Thymus (tissue), 11 donors: ENCODE results near the gene RBM6. TPM values are rescaled to one million over a fixed set of nuclear protein-coding genes. Genes with fewer than 3 reads are reported as not detected.

ENCODE experiments used
- DNase-seq, 9 donors: peaks; one replicate each; pipeline ENCODE4 v3.0.0-alpha.2; 2013; ENCODE audit warnings: low spot score in 9 of 9, low read depth in 6 of 9, missing footprints in 1 of 9
- H3K27ac ChIP-seq, 2 donors: one replicate each; pipeline ENCODE4 v1.5.1; 2013; ENCODE audit warnings: control low read depth in 1 of 2, low read depth in 1 of 2, low read length in 1 of 2, mild to moderate bottlenecking in 1 of 2, moderate library complexity in 1 of 2
- H3K27me3 ChIP-seq, 2 donors: one replicate each; pipeline ENCODE4 v1.5.1; 2013; ENCODE audit warnings: low read length in 1 of 2; ENCODE audit not compliant: control insufficient read depth in 2 of 2, insufficient read depth in 1 of 2
- H3K36me3 ChIP-seq, 2 donors: one replicate each; pipeline ENCODE4 v1.5.1; 2013; ENCODE audit warnings: low read length in 1 of 2, mild to moderate bottlenecking in 1 of 2, moderate library complexity in 1 of 2; ENCODE audit not compliant: control insufficient read depth in 2 of 2, insufficient read depth in 2 of 2
- H3K4me1 ChIP-seq, 2 donors: one replicate each; pipeline ENCODE4 v1.5.1; 2013; ENCODE audit warnings: low read length in 2 of 2; ENCODE audit not compliant: control insufficient read depth in 2 of 2, insufficient read depth in 2 of 2
- H3K4me3 ChIP-seq, 2 donors: one replicate each; pipeline ENCODE4 v1.5.1; 2013; ENCODE audit warnings: low read length in 2 of 2, control low read depth in 1 of 2, mild to moderate bottlenecking in 1 of 2
- H3K9me3 ChIP-seq, 2 donors: one replicate each; pipeline ENCODE4 v1.5.1; 2013; ENCODE audit warnings: low read length in 1 of 2, mild to moderate bottlenecking in 1 of 2; ENCODE audit not compliant: control insufficient read depth in 2 of 2, insufficient read depth in 1 of 2
- WGBS: extraction: QIAGEN DNeasy Blood & Tissue Kit; methylation state at CpG from one replicate; pipeline ENCODE4 v1.1.7; 2013; 5-methylcytosine and 5-hydroxymethylcytosine counted together
- polyA plus RNA-seq: library from polyadenylated mRNA; stranded (reverse); fragments of 200-250 nt; gene quantifications from one replicate; pipeline ENCODE4 v1.2.3, GENCODE V29; 2013
- total RNA-seq: library from RNA; stranded (reverse); fragments of 120-200 nt; gene quantifications from one replicate; pipeline ENCODE4 v1.2.4, GENCODE V29; 2013
- donor health status: healthy.

Gene RBM6
- total and polyA plus RNA-seq, 2 donors = 59.4 to 343 TPM

DNA sequence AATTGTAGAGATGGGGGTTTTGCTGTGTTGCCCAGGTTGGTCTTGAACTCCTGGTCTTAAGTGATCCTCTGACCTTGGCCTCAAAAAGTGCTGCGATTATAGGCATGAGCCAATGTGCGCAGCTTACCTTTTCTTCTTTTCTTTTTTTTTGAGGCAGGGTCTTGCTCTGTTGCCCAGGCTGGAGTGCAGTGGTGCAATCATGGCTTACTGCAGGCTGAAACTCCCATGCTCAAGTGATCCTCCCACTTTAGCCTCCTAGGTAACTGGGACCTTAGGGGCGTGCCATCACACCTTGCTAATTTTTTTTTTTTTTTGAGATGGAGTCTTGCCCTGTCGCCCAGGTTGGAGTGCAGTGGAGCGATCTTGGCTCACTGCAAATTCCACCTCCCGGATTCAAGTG is 13.0 kb downstream of the RBM6 start:
- Histone ChIP-seq H3K27ac (no peak overlapping the region), H3K4me3 (no peak overlapping the region), H3K9me3 (no peaks in the 10 kb centered on the region), H3K4me1 (no peaks in the 10 kb centered on the region), H3K27me3 (no peaks in the 10 kb centered on the region), H3K36me3 (no peaks in the 10 kb centered on the region)
- DNase-seq = no peak
- 98% methylated on average over 6 of the region's 6 CpGs for WGBS

DNA sequence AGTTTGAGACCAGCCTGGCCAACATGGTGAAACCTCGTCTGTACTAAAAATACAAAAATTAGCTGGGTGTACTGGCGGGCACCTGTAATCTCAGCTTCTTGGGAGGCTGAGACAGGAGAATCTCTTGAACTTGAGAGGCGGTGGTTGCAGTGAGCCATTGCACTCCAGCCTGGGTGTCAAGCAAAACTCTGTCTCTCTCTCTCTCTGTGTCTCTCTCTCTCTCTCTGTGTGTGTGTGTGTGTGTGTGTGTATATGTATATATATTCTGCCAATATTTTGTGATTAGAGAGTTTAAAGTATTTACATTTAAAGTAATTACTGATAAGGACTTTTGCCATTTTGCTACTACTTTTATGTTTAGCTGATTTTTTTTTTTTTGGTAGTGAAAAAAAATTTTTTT is 15.7 kb downstream of the RBM6 start:
- DNase-seq = no peak
- H3K36me3 ChIP-seq = peaks cover 0 to 4% of the 10 kb centered on the region in 2 donors
- no peaks in the 10 kb centered on the region for H3K4me1 ChIP-seq
- WGBS = 94% methylated on average over 3 of the region's 3 CpGs
- no peak overlapping the region for H3K4me3 ChIP-seq
- no peaks in the 10 kb centered on the region for H3K9me3 ChIP-seq
- no peak overlapping the region for H3K27ac ChIP-seq
- H3K27me3 ChIP-seq = no peaks in the 10 kb centered on the region

DNA sequence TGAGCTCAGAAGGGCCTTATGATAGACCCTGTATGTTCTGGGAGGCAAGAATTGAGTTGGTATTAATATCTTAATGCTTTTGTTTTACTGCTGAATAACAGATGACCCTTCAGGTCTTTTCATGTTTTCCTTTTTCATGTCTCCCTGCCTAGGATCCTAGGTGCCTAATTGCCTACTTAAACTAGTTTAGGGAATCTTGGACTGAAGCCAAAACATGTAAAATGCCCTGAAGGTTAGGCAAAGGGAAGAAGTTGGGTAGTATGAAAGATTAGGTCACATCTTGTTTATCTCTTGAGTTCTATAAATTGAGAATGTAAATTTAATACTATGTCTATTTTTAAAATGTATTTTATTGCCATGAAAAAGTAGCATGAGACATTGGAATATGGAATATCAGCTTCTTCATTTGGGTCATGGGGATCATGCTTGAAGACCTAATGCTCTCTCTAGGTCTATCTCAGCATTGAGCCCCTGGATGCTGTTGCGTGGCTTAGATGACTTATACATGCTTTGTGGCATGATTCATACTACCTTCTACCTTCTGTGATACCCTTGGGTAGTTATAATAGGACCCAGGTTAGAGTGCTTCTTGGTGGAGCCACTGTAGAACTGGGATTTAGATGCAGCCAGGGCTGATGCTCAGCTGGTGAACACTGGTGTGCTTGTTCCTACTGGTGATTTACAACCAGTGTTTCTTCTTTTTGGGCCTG is 26.4 kb downstream of the RBM6 start:
- 100% methylated on average over 1 of the region's 1 CpG for WGBS
- Histone ChIP-seq H3K4me3 (no peak overlapping the region), H3K27ac (no peak overlapping the region), H3K9me3 (no peaks in the 10 kb centered on the region), H3K36me3 (peaks cover 18 to 35% of the 10 kb centered on the region in 2 donors), H3K4me1 (no peaks in the 10 kb centered on the region), H3K27me3 (no peaks in the 10 kb centered on the region)
- no peak for DNase-seq

DNA sequence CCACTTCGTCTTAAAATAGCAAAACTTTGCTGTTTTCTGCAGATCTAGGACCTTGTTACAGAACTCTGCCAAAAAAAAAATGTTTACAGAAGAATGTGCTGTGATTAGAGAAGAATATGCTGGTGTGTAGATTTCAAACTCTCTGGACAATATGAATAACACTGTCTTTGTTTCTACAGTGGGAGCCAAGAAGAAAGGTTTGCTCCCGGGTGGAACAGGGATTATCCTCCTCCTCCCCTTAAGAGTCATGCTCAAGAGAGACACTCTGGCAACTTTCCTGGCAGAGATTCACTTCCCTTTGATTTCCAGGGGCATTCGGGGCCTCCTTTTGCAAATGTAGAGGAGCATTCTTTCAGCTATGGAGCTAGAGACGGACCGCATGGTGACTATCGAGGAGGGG is 27.3 kb downstream of the RBM6 start:
- H3K9me3 ChIP-seq = no peaks in the 10 kb centered on the region
- WGBS = 95% methylated on average over 6 of the region's 6 CpGs
- peaks cover 18 to 42% of the 10 kb centered on the region in 2 donors for H3K36me3 ChIP-seq
- no peak overlapping the region for H3K4me3 ChIP-seq
- no peak overlapping the region for H3K27ac ChIP-seq
- no peaks in the 10 kb centered on the region for H3K27me3 ChIP-seq
- DNase-seq = no peak
- H3K4me1 ChIP-seq = no peaks in the 10 kb centered on the region

DNA sequence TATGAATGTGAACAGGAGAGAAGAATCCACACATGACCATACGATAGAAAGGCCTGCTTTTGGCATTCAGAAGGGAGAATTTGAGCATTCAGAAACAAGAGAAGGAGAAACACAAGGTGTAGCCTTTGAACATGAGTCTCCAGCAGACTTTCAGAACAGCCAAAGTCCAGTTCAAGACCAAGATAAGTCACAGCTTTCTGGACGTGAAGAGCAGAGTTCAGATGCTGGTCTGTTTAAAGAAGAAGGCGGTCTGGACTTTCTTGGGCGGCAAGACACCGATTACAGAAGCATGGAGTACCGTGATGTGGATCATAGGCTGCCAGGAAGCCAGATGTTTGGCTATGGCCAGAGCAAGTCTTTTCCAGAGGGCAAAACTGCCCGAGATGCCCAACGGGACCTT is 28.4 kb downstream of the RBM6 start:
- no peak overlapping the region for H3K27ac ChIP-seq
- H3K4me3 ChIP-seq = no peak overlapping the region
- DNase-seq = no peak
- H3K27me3 ChIP-seq = no peaks in the 10 kb centered on the region
- WGBS = 96% methylated on average over 8 of the region's 8 CpGs
- peaks cover 26 to 44% of the 10 kb centered on the region in 2 donors for H3K36me3 ChIP-seq
- H3K4me1 ChIP-seq = no peaks in the 10 kb centered on the region
- H3K9me3 ChIP-seq = no peaks in the 10 kb centered on the region

DNA sequence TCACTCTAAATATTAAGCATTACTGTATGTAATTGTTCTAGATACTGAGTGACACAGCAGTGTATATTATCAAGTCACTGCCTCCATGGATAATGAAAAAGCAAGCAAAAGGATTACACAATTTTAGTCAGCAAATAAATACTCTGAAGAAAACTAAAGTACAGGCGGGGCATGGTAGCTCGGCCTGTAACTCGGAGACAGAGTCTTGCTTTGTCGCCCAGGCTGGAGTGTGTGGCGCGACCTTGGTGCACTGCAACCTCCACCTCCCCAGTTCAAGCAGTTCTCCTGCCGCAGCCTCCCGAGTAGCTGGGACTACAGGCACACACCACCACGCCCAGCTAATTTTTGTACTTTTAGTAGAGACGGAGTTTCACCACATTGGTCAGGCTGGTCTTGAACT is 32.7 kb downstream of the RBM6 start:
- peaks cover 34 to 52% of the 10 kb centered on the region in 2 donors for H3K36me3 ChIP-seq
- no peaks in the 10 kb centered on the region for H3K9me3 ChIP-seq
- WGBS = 98% methylated on average over 10 of the region's 10 CpGs
- no peak overlapping the region for H3K4me3 ChIP-seq
- H3K27me3 ChIP-seq = no peaks in the 10 kb centered on the region
- no peaks in the 10 kb centered on the region for H3K4me1 ChIP-seq
- H3K27ac ChIP-seq = no peak overlapping the region
- no peak for DNase-seq

DNA sequence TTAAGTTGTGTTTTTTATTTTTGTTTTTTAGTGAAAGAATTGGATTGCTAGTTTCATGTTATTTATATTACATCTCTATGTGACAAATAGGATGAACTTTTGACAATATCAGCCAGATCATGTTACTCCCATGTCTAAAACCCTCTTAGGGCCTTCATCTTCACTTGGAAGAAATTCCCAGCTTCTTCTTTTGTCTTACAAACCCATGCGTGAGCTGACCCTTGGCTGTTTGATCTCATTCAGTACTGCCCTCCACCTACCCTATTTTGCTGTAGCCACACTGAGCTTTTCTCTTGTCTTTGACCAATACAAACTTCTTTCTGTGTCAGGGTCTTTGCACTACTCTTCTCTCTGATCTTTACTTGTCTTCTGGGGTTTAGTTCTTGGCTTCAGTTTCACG is 37.0 kb downstream of the RBM6 start:
- Histone ChIP-seq H3K9me3 (no peaks in the 10 kb centered on the region), H3K4me1 (no peaks in the 10 kb centered on the region), H3K4me3 (no peak overlapping the region), H3K27me3 (no peaks in the 10 kb centered on the region), H3K27ac (no peak overlapping the region), H3K36me3 (peaks cover 38 to 48% of the 10 kb centered on the region in 2 donors)
- DNase-seq = no peak
- over 99% methylated on average over 2 of the region's 2 CpGs for WGBS

DNA sequence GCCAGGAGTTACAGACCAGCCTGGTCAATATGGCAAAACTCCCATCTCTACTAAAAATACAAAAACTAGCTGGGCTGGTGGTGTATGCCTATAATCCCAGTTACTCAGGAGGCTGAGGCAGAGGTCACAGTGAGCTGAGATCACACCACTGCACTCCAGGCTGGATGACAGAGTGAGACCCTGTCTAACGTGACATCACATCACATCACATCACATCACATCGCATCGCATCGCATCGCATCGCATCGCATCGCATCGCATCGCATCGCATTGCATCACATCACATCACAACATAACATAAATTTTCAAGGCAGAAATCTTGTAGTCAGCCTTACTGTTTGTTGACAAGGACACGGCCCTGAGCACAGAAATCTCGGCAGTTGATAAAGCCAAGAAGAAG is 44.4 kb downstream of the RBM6 start:
- Histone ChIP-seq H3K4me3 (no peak overlapping the region), H3K27ac (no peak overlapping the region), H3K36me3 (peaks cover 21 to 24% of the 10 kb centered on the region in 2 donors), H3K9me3 (no peaks in the 10 kb centered on the region), H3K27me3 (no peaks in the 10 kb centered on the region), H3K4me1 (no peaks in the 10 kb centered on the region)
- WGBS = 67% methylated on average over 13 of the region's 13 CpGs
- DNase-seq = no peak

DNA sequence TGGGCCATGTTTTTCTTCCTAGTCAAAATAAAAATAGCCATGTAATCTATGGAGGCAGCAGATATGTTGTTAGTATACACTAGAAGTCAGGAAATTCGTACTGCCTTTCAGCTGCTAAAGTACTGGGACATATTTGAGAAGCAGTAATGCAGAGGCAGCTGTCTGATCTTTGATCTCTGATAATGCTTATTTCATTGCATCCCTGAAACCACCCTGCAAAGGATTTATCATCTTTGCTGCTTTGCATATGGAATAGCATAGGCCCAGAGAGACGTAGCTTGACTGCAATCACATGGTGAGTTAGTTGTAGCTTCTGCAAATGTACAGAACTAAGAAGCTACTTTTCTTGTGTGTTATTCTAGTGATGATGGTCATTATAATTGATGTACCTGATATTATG is 52.4 kb downstream of the RBM6 start:
- no peaks in the 10 kb centered on the region for H3K4me1 ChIP-seq
- WGBS = 98% methylated on average over 2 of the region's 2 CpGs
- no peaks in the 10 kb centered on the region for H3K9me3 ChIP-seq
- H3K36me3 ChIP-seq = peaks cover 16 to 42% of the 10 kb centered on the region in 2 donors
- H3K4me3 ChIP-seq = no peak overlapping the region
- H3K27ac ChIP-seq = no peak overlapping the region
- no peaks in the 10 kb centered on the region for H3K27me3 ChIP-seq
- DNase-seq = no peak
